Omental fat pad (tissue), 4 donors: ENCODE data around the gene TRIM72. TPM values are rescaled to one million over a fixed set of nuclear protein-coding genes. Genes with fewer than 3 reads are reported as not detected.
"Not testable (repeated sequence)": the region's sequence is repeated elsewhere in the genome, so short reads cannot be mapped to it uniquely, and the experiment has no call there.

Experiments
- ATAC-seq: fragments of 150-250 bp; one replicate; pipeline ENCODE4 v1.9.1; 2016; ENCODE audit warnings: mild to moderate bottlenecking, moderate library complexity; ENCODE audit not compliant: low FRiP score
- DNase-seq: peaks from one replicate; pipeline ENCODE4 v3.0.0-alpha.2; 2019; ENCODE audit warnings: low spot score
- small RNA-seq: library from RNA; depleted of rRNA; stranded (forward); fragments of <200 nt; gene quantifications from one replicate; pipeline ENCODE3, GENCODE V24; 2016
- total RNA-seq, 4 donors: library from RNA; depleted of rRNA; stranded (reverse); fragments of >200 nt; gene quantifications; one replicate each; pipeline ENCODE4 v1.1.0, GENCODE V29; 2016
- TF ChIP-seq, protein P1 (sequence below), 3 donors: fragments of 450-650 bp; IDR thresholded peaks; one replicate each; pipeline ENCODE4 v1.5.1; 2016 to 2017; ENCODE audit warnings: antibody characterized with exemption in 3 of 3, mild to moderate bottlenecking in 3 of 3, moderate library complexity in 2 of 3

TRIM72 gene
- total RNA-seq, 4 donors from 2014 or later: 0.28 TPM; not detected in 3

DNA sequence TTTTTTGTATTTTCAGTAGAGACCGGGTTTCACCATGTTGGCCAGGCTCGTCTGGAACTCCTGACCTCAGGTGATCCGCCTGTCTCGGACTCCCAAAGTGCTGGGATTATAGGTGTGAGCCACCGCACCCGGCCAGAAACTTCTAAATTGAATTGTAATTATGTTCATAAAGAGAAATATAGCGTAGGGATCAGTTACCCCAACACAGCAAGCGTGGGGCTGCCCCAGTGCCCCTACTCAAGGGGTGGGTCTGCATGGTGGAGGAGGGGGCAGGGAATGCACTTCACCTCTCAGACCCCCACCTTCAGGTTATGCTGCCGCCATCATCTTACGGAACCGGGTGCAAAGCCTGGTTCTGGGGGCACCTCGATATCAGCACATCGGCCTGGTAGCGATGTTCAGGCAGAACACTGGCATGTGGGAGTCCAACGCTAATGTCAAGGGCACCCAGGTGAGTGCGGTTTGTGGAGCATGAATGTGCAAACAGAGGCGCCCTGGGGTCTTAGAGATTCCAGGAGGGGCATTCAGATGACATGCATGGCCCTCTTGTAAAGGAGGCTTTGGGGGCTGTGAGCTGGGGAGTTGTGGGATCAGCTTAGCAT lies 63.8 kb downstream of the TRIM72 start:
- TF ChIP-seq, protein P1, sequence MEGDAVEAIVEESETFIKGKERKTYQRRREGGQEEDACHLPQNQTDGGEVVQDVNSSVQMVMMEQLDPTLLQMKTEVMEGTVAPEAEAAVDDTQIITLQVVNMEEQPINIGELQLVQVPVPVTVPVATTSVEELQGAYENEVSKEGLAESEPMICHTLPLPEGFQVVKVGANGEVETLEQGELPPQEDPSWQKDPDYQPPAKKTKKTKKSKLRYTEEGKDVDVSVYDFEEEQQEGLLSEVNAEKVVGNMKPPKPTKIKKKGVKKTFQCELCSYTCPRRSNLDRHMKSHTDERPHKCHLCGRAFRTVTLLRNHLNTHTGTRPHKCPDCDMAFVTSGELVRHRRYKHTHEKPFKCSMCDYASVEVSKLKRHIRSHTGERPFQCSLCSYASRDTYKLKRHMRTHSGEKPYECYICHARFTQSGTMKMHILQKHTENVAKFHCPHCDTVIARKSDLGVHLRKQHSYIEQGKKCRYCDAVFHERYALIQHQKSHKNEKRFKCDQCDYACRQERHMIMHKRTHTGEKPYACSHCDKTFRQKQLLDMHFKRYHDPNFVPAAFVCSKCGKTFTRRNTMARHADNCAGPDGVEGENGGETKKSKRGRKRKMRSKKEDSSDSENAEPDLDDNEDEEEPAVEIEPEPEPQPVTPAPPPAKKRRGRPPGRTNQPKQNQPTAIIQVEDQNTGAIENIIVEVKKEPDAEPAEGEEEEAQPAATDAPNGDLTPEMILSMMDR (IDR thresholded peaks at IDR 0.05): no peak
- DNase-seq (no peak), ATAC-seq (no peak)

DNA sequence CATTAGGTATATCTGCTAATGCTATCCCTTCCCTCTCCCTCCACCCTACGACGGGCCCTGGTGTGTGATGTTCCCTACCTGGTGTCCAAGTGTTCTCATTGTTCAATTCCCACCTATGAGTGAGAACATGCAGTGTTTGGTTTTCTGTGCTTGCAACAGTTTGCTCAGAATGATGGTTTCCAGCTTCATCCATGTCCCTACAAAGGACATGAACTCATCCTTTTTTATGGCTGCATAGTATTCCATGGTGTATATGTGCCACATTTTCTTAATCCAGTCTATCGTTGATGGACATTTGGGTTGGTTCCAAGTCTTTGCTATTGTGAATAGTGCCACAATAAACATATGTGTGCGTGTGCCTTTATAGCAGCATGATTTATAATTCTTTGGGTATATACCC lies 64.9 kb downstream of the TRIM72 start:
- ATAC-seq, DNase-seq: not testable (repeated sequence)

Small RNA genes lying within 50 kb of the gene (small RNA-seq; reads per million reads assigned to genes)
- not detected for gene AC009088.4
- gene NDUFA3P6: not detected

Other genes with a start within 250 kb of the TRIM72 start
- 10 to 100 TPM; 23.2 to 45.3 (median 33.0) TPM for gene HSD3B7, start 228.9 kb upstream of the TRIM72 start, total RNA-seq
- gene STX1B, start 203.5 kb upstream of the TRIM72 start, total RNA-seq: 1 to 10 TPM in 2 of 4 donors, under 1 TPM in 2; 0.47 to 1.9 (median 1.0) TPM
- 10 to 100 TPM; 40.9 to 93.7 (median 66.8) TPM for gene STX4, start 180.6 kb upstream of the TRIM72 start, total RNA-seq
- 10 to 100 TPM in 2 of 4 donors, 1 to 10 TPM in 2; 7.4 to 13.9 (median 10.8) TPM for gene ZNF668, start 139.9 kb upstream of the TRIM72 start, total RNA-seq
- gene ZNF646, start 139.7 kb upstream of the TRIM72 start, total RNA-seq: 10 to 100 TPM in 3 of 4 donors, 1 to 10 TPM in 1; 8.1 to 18.0 (median 11.9) TPM
- gene PRSS53, start 125.2 kb upstream of the TRIM72 start, total RNA-seq: 1 to 10 TPM in 2 of 4 donors, under 1 TPM in 2; 0.63 to 2.2 (median 1.3) TPM
- 100 to 1,000 TPM in 2 of 4 donors, 10 to 100 TPM in 2; 85.6 to 128 (median 99.3) TPM for gene VKORC1, start 119.3 kb upstream of the TRIM72 start, total RNA-seq
- gene BCKDK, start 105.7 kb upstream of the TRIM72 start, total RNA-seq: 10 to 100 TPM; 34.5 to 52.5 (median 43.4) TPM
- gene KAT8, start 96.5 kb upstream of the TRIM72 start, total RNA-seq: 10 to 100 TPM; 39.4 to 72.2 (median 49.1) TPM
- 1 to 10 TPM in 2 of 4 donors, under 1 TPM in 1, not detected in 1; 0.31 to 2.6 (median 2.6) TPM for gene PRSS8, start 78.4 kb upstream of the TRIM72 start, total RNA-seq
- gene PRSS36, start 64.1 kb upstream of the TRIM72 start, total RNA-seq: 1 to 10 TPM; 4.1 to 8.8 (median 6.8) TPM
- gene FUS, start 34.0 kb upstream of the TRIM72 start, total RNA-seq: 100 to 1,000 TPM in 2 of 4 donors, 10 to 100 TPM in 2; 65.0 to 162 (median 116) TPM
- gene PYCARD, start 11.4 kb upstream of the TRIM72 start, total RNA-seq: 10 to 100 TPM; 25.4 to 50.2 (median 37.8) TPM
- gene PYDC1, start 3.0 kb downstream of the TRIM72 start, total RNA-seq: not detected
- 10 to 100 TPM; 23.9 to 58.4 (median 38.8) TPM for gene ITGAM, start 45.9 kb downstream of the TRIM72 start, total RNA-seq
- 100 to 1,000 TPM in 1 of 4 donors, 10 to 100 TPM in 3; 11.7 to 161 (median 27.0) TPM for gene ITGAX, start 141.1 kb downstream of the TRIM72 start, total RNA-seq
- gene ITGAD, start 179.2 kb downstream of the TRIM72 start, total RNA-seq: under 1 TPM in 3 of 4 donors, not detected in 1; 0.28 to 0.47 (median 0.36) TPM
- not detected for gene COX6A2, start 214.2 kb downstream of the TRIM72 start, total RNA-seq
- 1 to 10 TPM in 3 of 4 donors, under 1 TPM in 1; 0.36 to 2.2 (median 1.5) TPM for gene ZNF843, start 228.7 kb downstream of the TRIM72 start, total RNA-seq
- 10 to 100 TPM in 2 of 4 donors, 1 to 10 TPM in 2; 4.6 to 15.5 (median 10.0) TPM for gene ARMC5, start 245.4 kb downstream of the TRIM72 start, total RNA-seq